PC-9 (cell line): ENCODE data around the gene PSMD1. TPM values are rescaled to one million over a fixed set of nuclear protein-coding genes. Genes with fewer than 3 reads are reported as not detected.

ENCODE experiments used
- BruUV-seq: library from RNA; stranded (reverse); fragments of 400-500 nt; replicated peaks from 2 replicates; lab custom pipeline; 2021; lab: Mats Ljungman, UMichigan
- CTCF ChIA-PET: fragments of 300-600 bp; sonication (Branson Sonifier 250); formaldehyde crosslinking; loops from one replicate; lab custom pipeline; 2022; ENCODE audit warnings: antibody characterized with exemption; lab: Charles Lee
- POLR2A ChIA-PET: fragments of 300-600 bp; sonication (Branson Sonifier 250); formaldehyde crosslinking; loops from one replicate; lab custom pipeline; 2022; ENCODE audit warnings: antibody characterized with exemption; ENCODE audit not compliant: unreplicated experiment; lab: Charles Lee
- DNase-seq, 2 experiments: peaks; one replicate each; pipeline versions ENCODE4 v3.0.0 to v3.0.0-alpha.2; 2015 to 2022; ENCODE audit warnings: mixed read lengths in 1 of 2
- H2AFZ ChIP-seq: fragments of 200-600 bp; sonication (generic); 2 replicates; pipeline ENCODE4 v1.8.1; 2017; ENCODE audit warnings: antibody characterized with exemption
- H3F3A ChIP-seq: fragments of 200-600 bp; sonication (generic); 2 replicates; pipeline ENCODE4 v1.8.1; 2017; ENCODE audit warnings: antibody characterized with exemption, mild to moderate bottlenecking, low read depth; ENCODE audit not compliant: insufficient read depth
- H3K27ac ChIP-seq: fragments of 200-600 bp; sonication (generic); 2 replicates; pipeline ENCODE4 v1.6.1; 2016; ENCODE audit warnings: mixed run types
- H3K27me3 ChIP-seq: fragments of 200-600 bp; sonication (generic); 2 replicates; pipeline ENCODE4 v1.6.1; 2016; ENCODE audit warnings: low read depth, mixed run types; ENCODE audit not compliant: insufficient read depth
- H3K36me3 ChIP-seq: fragments of 200-600 bp; sonication (generic); 2 replicates; pipeline ENCODE4 v1.6.1; 2016; ENCODE audit warnings: low read depth, mixed run types
- H3K4me1 ChIP-seq: fragments of 200-600 bp; sonication (generic); replicated peaks from 2 replicates; pipeline ENCODE4 v1.6.1; 2016; ENCODE audit warnings: mixed run types; ENCODE audit not compliant: insufficient read depth
- H3K4me2 ChIP-seq: fragments of 200-600 bp; sonication (generic); 2 replicates; pipeline ENCODE4 v1.6.1; 2017; ENCODE audit warnings: mixed run types
- H3K4me3 ChIP-seq: fragments of 200-600 bp; sonication (generic); 2 replicates; pipeline ENCODE4 v1.6.1; 2016; ENCODE audit warnings: mixed run types
- H3K79me2 ChIP-seq: fragments of 200-600 bp; sonication (generic); 2 replicates; pipeline ENCODE4 v1.6.1; 2017; ENCODE audit warnings: low read depth, mixed run types
- H3K9me2 ChIP-seq: fragments of 200-600 bp; sonication (generic); 2 replicates; pipeline ENCODE4 v1.8.1; 2017; ENCODE audit warnings: mild to moderate bottlenecking; ENCODE audit not compliant: insufficient read depth
- H3K9me3 ChIP-seq: fragments of 200-600 bp; sonication (generic); 2 replicates; pipeline ENCODE4 v1.8.1; 2016; ENCODE audit warnings: low read depth; ENCODE audit not compliant: insufficient read depth
- H4K20me1 ChIP-seq: fragments of 200-600 bp; sonication (generic); 2 replicates; pipeline ENCODE4 v1.8.1; 2017; ENCODE audit not compliant: insufficient read depth
- CTCF ChIP-seq: fragments of 200-600 bp; sonication (generic); conservative IDR thresholded peaks from 2 replicates; pipeline ENCODE4 v1.6.1; 2017; ENCODE audit warnings: mixed run types, antibody characterized with exemption, mild to moderate bottlenecking, moderate library complexity
- EZH2 ChIP-seq: fragments of 200-600 bp; sonication (generic); IDR thresholded peaks from 2 replicates; pipeline ENCODE4 v1.8.0; 2017; ENCODE audit warnings: antibody characterized with exemption, low read depth
- intact Hi-C: fragments of 100-400 bp; cut with micrococcal nuclease; formaldehyde crosslinking; loops from one replicate; pipeline ENCODE4 v1.10.0; 2022; ENCODE audit not compliant: unreplicated experiment
- total RNA-seq: library from RNA; stranded (reverse); gene quantifications from 2 replicates; pipeline ENCODE4 v1.2.3, GENCODE V29; 2021

Gene PSMD1
- total RNA-seq, 1 experiment from 2014 or later = 119 TPM

- no peaks in the 10 kb centered on the region for H3F3A ChIP-seq
- TF ChIP-seq EZH2 (no peak), CTCF (no peak)
- intact Hi-C loops = no loop called here
- H3K9me3 ChIP-seq = no peaks in the 10 kb centered on the region
- POLR2A ChIA-PET = no interaction called here
- no peak overlapping the region for H2AFZ ChIP-seq
- DNase-seq = no peak
- BruUV-seq = no TSS peak
- no peaks in the 10 kb centered on the region for H3K27me3 ChIP-seq
- H3K36me3 ChIP-seq = no peaks in the 10 kb centered on the region
- peaks cover 21% of the 10 kb centered on the region for H3K79me2 ChIP-seq
- no peaks in the 10 kb centered on the region for H3K9me2 ChIP-seq
- no peak overlapping the region for H3K27ac ChIP-seq
- H3K4me3 ChIP-seq = no peak overlapping the region
- peaks cover 10% of the 10 kb centered on the region for H3K4me1 ChIP-seq
- no peak overlapping the region for H3K4me2 ChIP-seq
- CTCF ChIA-PET = no interaction called here
- peaks cover 11% of the 10 kb centered on the region for H4K20me1 ChIP-seq
Measured at GRCh38 chr2:231053846-231054245, 2.8 kb upstream of the PSMD1 start.

- DNase-seq = no peak
- no peak for TF ChIP-seq EZH2
- TF ChIP-seq CTCF = no peak
- H3K9me2 ChIP-seq = no peaks in the 10 kb centered on the region
- BruUV-seq = no TSS peak
- CTCF ChIA-PET = interaction anchor here (0.5 to 0.6 kb wide), 2 partner anchors 77 to 349 kb away, joined by 3 read pairs; no protein-coding TSS in a partner anchor
- H3K27me3 ChIP-seq = no peaks in the 10 kb centered on the region
- intact Hi-C loops = loop anchor here (2.0 to 5.0 kb wide), 2 partner anchors 235 to 355 kb away; no protein-coding TSS in a partner anchor
- H3K4me2 ChIP-seq = peak overlapping the region; percentile 73
- peaks cover 21% of the 10 kb centered on the region for H3K36me3 ChIP-seq
- POLR2A ChIA-PET = interaction anchor here (0.6 to 0.7 kb wide), 5 partner anchors 58 to 406 kb away, joined by 5 to 28 read pairs (median 6); no protein-coding TSS in a partner anchor
- peaks cover 36% of the 10 kb centered on the region for H4K20me1 ChIP-seq
- peaks cover 59% of the 10 kb centered on the region for H3K79me2 ChIP-seq
- H3K4me3 ChIP-seq = peak overlapping the region; percentile 95
- H3K27ac ChIP-seq = peak overlapping the region; percentile 80
- H2AFZ ChIP-seq = peak overlapping the region; percentile 76; the same call in 1 of the 2 replicates
- peaks cover 24% of the 10 kb centered on the region for H3K4me1 ChIP-seq
- H3F3A ChIP-seq = peaks cover 4% of the 10 kb centered on the region; the same call in 1 of the 2 replicates
- no peaks in the 10 kb centered on the region for H3K9me3 ChIP-seq
Measured at GRCh38 chr2:231057590-231057989, 923 bp downstream of the PSMD1 start.

- POLR2A ChIA-PET = interaction anchor here (0.7 kb wide), 1 partner anchor 389 kb away, joined by 9 read pairs; no protein-coding TSS in a partner anchor
- no peak for DNase-seq
Measured at GRCh38 chr2:231058761-231059550, 2.3 kb downstream of the PSMD1 start.

More at GRCh38 chr2:231058761-231059550, 2.3 kb downstream of the PSMD1 start:
- no peaks in the 10 kb centered on the region for H3K27me3 ChIP-seq
- H3K9me2 ChIP-seq = no peaks in the 10 kb centered on the region
- H3K4me1 ChIP-seq = peaks cover 24% of the 10 kb centered on the region
- CTCF ChIA-PET = interaction anchor here (0.6 kb wide), 2 partner anchors 10 to 103 kb away, joined by 4 to 5 read pairs; no protein-coding TSS in a partner anchor
- BruUV-seq = no TSS peak
- H3K79me2 ChIP-seq = peaks cover 68% of the 10 kb centered on the region
- intact Hi-C loops = loop anchor here (5.0 kb wide), 1 partner anchor 237 kb away; no protein-coding TSS in a partner anchor
- H3K27ac ChIP-seq = no peak overlapping the region
- H3F3A ChIP-seq = peaks cover 5% of the 10 kb centered on the region; the same call in 1 of the 2 replicates
- H3K4me2 ChIP-seq = peak overlapping the region; percentile 73
- H3K4me3 ChIP-seq = peak overlapping the region; percentile 95; the same call in 1 of the 2 replicates
- TF ChIP-seq EZH2 (no peak), CTCF (no peak)
- no peaks in the 10 kb centered on the region for H3K9me3 ChIP-seq
- H4K20me1 ChIP-seq = peaks cover 36% of the 10 kb centered on the region
- no peak overlapping the region for H2AFZ ChIP-seq
- H3K36me3 ChIP-seq = peaks cover 33% of the 10 kb centered on the region
